ENCODE results near the gene ACVR2A.
A peak's percentile ranks its signal among the peaks of the same experiment; 100 is the strongest.

ACVR2A gene

DNA sequence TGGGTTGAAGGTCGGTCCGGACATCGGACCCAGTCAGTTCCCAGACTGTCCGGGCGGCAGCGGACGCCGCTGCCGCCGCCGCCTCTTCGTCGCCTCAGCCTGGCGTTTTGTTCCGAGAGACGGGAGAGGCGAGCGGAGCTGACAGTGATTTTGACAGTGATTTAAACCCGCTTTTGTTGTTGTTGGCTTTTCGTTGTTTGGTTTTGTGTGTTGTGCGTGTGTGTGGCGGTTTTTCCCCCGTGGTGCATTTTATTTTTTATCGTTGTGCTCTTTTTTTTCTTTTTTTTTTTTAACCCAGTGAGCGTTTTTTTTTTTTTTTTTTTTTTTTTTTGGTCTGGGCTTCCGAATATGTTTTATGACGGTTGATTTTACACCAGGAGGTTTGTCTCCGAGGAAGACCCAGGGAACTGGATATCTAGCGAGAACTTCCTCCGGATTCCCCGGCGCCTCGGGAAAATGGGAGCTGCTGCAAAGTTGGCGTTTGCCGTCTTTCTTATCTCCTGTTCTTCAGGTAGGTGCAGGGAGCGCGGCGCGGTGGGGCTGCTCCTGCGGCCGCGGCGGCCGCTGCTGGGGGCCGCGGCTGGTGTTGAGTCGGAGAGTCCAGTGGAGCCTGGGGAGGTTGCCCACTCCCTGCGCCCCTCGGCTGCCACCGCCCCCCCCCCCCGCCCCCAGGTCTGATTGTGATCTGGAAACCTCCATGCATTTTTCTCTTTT is at the start of gene ACVR2A:
TSS of gene ACVR2A (plus strand) at position 333 of the 714 bp plus-strand sequence. CDS start at position 457, 124 bp downstream.
- DNase-seq (ENCODE audit: low read depth): no peak

DNA sequence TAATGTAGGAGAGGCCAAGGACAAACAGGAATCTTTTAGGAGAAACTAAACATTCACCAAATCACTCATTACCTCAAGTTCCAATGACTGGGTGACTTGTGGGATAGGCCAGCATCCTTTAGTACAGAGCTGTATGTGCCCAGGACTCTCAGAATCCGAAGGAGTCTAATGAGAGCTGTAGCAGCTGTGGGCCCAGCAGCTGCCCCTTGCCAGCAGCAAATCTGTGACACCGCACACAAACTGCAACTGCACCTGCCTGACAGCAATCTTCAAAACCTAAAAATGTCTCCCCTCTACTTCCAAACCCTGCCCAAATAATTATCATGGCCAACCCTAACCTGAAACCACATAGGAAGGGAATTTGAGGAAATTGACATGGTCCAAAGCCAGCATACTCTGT is 44.5 kb upstream of the ACVR2A start:
- no peak for DNase-seq (ENCODE audit: low read depth)

- no peak for DNase-seq (ENCODE audit: low read depth)
These were observed 38.0 kb upstream of the ACVR2A start for GRCh38 chr2:147806846-147807245.

DNA sequence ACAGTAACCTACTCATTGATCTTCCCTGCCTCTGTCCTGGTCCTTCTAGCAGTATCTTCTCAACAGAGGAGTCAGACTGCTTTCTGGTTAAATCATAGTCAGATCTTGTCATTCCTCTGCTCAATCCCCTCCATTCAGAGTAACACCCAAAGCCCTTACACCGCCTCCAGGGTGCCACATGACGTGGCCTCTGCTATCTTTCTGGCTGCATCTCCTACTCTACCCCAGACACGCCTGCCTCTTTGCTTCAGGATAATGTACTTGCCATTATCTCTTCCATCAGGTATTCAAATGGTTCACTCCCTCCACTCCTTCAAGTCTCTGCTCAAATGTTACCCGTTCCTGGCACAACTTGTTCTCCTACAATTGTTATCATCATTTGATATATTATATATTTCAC is 36.3 kb upstream of the ACVR2A start:
- DNase-seq (ENCODE audit: low read depth): no peak

- DNase-seq (ENCODE audit: low read depth): no peak
These were observed 33.7 kb upstream of the ACVR2A start for GRCh38 chr2:147810883-147811765.

DNA sequence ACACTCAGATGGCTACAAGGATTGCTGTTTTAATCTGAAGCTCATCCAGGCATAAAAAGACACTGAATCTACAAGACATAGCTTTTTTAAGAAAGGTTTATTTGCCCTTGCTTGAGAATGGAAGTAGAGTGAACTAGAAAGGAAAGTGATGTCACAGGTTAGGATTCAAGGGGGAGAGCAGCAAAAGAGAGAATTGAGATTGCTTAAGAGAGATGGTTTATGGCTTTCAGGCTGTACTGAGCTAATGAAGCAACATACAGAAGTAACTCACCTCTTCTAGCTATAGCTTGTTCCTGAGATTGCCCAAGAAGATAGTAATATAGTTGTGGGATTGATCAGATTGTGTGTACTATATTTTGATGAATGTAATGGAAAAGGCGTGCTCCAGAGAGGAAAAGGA is 26.1 kb upstream of the ACVR2A start:
- DNase-seq (ENCODE audit: low read depth): no peak

DNA sequence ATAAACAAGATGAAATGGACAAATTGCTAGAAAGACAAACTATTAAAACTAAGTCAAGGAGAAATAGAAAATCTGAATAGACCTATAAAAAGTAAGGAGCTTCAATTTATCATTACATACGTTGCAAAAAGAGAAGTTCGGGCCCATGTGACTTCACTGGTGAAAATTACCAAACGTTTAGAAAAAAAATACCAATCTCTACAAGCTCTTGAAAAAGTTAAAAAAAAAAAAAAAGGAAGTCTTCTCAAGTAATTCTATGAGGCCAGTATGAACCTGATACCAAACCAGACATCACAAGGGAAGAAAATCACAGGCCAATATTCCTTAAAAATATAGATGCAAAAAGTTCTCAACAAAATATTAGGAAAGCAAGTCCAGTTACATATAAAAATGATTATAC is 20.2 kb upstream of the ACVR2A start:
- DNase-seq (ENCODE audit: low read depth): no peak

DNA sequence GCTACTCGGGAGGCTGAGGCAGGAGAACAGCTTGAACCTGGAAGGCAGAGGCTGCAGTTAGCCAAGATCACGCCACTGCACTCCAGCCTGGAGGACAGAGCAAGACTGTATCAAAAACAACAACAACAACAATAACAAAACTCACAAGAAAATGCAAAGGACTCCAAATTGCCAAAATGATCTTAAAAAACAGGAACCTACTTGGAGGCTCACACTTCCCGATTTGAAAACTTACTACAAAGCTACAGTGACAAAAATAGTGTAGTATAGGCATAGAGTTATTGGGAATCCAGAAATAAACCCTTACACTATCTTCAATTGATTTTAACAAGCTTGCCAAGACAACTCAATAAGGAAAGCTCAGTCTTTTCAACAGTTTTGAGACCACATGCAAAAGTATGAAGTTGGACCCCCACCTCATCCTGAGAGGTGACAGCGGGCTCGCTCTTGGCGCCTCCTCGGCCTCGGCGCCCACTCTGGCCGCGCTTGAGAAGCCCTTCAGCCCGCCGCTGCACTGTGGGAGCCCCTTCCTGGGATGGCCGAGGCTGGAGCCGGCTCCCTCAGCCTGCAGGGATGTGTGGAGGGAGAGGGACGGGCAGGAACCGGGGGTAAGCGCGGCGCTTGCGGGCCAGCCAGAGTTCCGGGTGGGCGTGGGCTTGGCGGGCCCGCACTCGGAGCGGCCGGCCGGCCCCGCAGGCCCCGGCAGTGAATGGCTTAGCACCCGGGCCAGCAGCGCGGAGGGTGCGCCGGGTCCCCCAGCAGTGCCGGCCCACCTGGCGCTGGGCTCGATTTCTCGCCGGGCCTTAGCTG is 18.3 kb upstream of the ACVR2A start:
- DNase-seq (ENCODE audit: low read depth): no peak

- DNase-seq (ENCODE audit: low read depth): no peak
These were observed 17.8 kb upstream of the ACVR2A start for GRCh38 chr2:147827088-147827375.

DNA sequence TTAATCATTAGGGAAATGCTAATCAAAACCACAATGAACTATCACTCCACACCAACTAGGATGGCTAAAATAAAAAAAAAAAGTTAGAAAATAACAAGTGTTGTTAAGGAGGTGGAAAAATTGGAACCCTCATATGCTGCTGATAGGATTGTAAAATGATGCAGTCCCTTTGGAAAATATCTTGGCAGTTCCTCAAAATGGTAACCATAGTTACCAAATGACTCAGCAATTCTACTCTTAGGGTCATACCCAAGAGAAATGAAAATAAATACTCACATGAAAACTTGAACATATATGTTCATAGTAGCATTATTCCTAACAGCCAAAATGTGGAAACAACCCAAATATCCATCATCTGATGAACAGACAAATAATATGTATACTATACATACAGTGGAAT is 15.7 kb upstream of the ACVR2A start:
- peak; percentile 77 for DNase-seq (ENCODE audit: low read depth)

DNA sequence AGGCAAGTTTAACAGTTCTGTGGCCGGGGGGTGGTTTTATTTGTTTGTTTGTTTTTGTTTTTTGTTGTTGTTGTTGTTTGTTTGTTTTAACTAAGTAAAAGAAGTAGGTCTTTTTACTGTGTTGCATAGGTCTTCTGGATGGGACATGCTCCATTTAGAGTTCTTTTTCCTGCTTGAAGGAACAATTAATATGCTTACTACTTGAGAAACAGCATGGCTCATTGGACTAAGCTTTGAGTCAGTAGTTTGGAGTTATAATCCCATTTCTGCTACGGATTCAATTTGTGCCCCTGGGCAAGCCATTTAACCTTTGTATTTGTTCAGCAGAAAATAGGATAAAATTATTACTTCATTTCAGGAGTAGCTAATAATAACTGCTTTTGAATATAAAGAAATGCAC is 8.7 kb upstream of the ACVR2A start:
- no peak for DNase-seq (ENCODE audit: low read depth)

DNA sequence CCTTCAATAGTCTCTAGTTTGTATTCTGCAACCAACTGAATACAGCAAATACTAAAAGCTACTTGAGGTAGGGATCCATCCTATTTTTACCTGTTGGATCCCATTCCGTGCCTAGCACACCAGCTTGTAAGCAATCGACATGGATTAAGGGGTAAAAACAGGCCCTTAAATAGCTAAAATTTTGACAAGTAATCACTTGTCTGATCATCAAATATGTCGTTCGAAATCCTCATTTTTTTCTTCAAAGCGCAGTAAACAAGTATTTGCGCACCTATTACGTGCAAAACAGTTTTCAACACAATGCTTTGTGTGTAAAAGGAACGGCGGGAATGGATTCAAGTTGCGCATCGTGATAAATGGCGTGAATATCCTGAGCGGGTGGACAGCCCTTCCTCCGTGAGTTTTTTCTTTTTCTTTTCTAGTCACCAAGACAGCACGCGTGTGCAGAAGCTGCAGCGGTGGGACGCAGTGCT is 1.4 kb upstream of the ACVR2A start:
- DNase-seq (ENCODE audit: low read depth): no peak

GRCh38 chr2:147843864-147844696 is 749 bp upstream of the ACVR2A start:
- DNase-seq (ENCODE audit: low read depth): peak; percentile 69

GRCh38 chr2:147845411-147845971 is 662 bp downstream of the ACVR2A start:
- DNase-seq (ENCODE audit: low read depth): no peak

DNA sequence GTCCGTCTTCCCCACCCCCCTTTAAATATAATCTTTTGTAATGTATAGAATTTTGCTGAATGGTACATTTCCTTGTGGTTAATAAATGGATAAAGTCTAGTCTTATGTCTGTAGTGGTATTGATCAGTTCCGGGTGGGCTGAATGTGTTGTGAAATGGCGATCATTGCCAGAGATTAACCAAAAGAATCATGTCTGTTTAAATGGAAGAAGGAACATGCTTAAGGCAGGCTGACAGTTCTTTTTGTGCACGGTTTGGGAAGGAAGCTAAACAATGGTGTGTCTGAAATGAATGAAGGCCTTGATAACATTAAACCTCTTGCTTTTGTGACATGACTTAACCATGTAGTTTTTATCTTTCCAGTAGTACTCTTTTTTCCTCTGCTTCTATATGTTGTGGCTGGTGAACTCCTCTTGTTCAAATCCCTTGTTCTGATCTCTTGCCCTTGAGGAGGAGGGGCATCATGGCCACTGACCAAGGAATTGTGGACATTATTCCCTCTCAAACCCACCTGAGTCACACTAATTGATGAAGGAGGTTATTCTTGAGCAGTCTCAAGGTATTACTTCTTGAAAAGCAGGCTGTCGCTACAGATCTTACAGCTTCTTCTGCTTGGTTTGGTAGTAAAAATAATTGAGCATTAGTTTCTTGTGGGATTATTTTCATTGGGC is 1.7 kb downstream of the ACVR2A start:
- DNase-seq (ENCODE audit: low read depth): no peak

- no peak for DNase-seq (ENCODE audit: low read depth)
These were observed 3.0 kb downstream of the ACVR2A start for GRCh38 chr2:147847746-147848391.

- no peak for DNase-seq (ENCODE audit: low read depth)
These were observed 6.0 kb downstream of the ACVR2A start for GRCh38 chr2:147850838-147851237.

- DNase-seq (ENCODE audit: low read depth): no peak
These were observed 6.6 kb downstream of the ACVR2A start for GRCh38 chr2:147851244-147851930.

DNA sequence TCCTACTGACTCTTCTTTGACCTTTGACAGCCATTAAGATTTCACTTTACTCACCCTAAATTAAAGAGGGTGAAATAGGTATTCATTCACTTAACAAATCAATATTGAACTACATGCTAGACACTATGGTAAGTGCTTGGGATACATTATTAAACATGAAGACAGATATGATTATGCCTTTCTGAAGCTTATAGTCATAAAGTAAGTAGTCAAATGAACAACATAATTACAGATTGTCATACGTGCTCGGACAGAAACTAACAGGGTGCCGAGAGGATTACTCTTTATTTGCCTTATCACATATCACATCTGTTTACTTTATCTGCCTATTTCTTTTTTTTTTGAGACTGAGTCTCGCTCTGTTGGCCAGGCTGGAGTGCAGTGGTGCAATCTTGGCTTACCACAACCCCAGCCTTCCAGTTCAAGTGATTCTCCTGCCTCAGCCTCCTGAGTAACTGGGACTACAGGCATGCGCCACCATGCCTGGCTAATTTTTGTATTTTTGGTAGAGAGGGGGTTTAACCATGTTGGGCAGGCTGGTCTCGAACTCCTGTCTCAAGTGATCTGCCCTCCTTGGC is 9.8 kb downstream of the ACVR2A start:
- no peak for DNase-seq (ENCODE audit: low read depth)
